ENCODE measurements around the gene JPH2.
"Not testable (repeated sequence)": the region's sequence is repeated elsewhere in the genome, so short reads cannot be mapped to it uniquely, and the experiment has no call there.

The JPH2 gene

DNA sequence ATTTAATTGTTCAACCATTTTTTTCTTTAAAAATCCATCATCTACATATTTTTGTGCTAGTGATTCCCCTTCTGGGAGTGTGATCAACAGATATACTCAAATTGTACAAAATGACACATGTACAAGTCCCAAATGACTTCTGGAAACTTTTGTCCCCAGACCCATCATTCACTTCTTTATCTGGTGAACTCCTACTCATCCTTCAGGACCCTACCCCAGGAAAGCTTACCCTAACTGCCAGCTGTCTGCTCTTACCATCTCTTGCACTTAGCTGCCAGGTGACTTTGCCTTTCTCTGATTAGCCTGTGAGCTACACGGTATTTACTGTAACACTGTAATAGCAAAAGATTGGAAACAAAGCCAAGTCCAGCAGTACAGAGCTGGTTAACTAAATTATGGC is 55.3 kb downstream of the JPH2 start:
- Histone ChIP-seq H3K4me2 (ENCODE audit: low read depth, low read length) (no peak overlapping the region), H3K9ac (ENCODE audit: low read length) (no peak overlapping the region), H3F3A (ENCODE audit: insufficient read depth, low read length) (no peaks in the 10 kb centered on the region), H3K27me3 (replicated peaks; ENCODE audit: insufficient read depth, low read length) (no peaks in the 10 kb centered on the region), H3K9me3 (replicated peaks; ENCODE audit: insufficient read depth, low read length) (no peaks in the 10 kb centered on the region), H3K4me1 (ENCODE audit: low read length) (no peaks in the 10 kb centered on the region), H3K27ac (ENCODE audit: low read length) (no peak overlapping the region), H3K4me3 (ENCODE audit: low read length) (no peak overlapping the region), H3K9me2 (replicated peaks; ENCODE audit: insufficient read depth, low read length) (no peaks in the 10 kb centered on the region), H3K36me3 (replicated peaks; ENCODE audit: insufficient read depth, low read length) (no peaks in the 10 kb centered on the region), H2AFZ (ENCODE audit: low read length) (no peak overlapping the region), H4K20me1 (ENCODE audit: insufficient read depth, low read length) (no peaks in the 10 kb centered on the region), H3K79me2 (ENCODE audit: low read length) (no peaks in the 10 kb centered on the region)
- DNase-seq, result no peak
- no peak for TF ChIP-seq EZH2phosphoT487 (IDR thresholded peaks at IDR 0.05; ENCODE audit: low read length)
- TF ChIP-seq, protein P1, sequence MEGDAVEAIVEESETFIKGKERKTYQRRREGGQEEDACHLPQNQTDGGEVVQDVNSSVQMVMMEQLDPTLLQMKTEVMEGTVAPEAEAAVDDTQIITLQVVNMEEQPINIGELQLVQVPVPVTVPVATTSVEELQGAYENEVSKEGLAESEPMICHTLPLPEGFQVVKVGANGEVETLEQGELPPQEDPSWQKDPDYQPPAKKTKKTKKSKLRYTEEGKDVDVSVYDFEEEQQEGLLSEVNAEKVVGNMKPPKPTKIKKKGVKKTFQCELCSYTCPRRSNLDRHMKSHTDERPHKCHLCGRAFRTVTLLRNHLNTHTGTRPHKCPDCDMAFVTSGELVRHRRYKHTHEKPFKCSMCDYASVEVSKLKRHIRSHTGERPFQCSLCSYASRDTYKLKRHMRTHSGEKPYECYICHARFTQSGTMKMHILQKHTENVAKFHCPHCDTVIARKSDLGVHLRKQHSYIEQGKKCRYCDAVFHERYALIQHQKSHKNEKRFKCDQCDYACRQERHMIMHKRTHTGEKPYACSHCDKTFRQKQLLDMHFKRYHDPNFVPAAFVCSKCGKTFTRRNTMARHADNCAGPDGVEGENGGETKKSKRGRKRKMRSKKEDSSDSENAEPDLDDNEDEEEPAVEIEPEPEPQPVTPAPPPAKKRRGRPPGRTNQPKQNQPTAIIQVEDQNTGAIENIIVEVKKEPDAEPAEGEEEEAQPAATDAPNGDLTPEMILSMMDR (IDR thresholded peaks at IDR 0.05; ENCODE audit: low read length), result no peak
- no peak for TF ChIP-seq EZH2 (optimal IDR thresholded peaks at IDR 0.05; ENCODE audit: low read depth, low read length)

DNA sequence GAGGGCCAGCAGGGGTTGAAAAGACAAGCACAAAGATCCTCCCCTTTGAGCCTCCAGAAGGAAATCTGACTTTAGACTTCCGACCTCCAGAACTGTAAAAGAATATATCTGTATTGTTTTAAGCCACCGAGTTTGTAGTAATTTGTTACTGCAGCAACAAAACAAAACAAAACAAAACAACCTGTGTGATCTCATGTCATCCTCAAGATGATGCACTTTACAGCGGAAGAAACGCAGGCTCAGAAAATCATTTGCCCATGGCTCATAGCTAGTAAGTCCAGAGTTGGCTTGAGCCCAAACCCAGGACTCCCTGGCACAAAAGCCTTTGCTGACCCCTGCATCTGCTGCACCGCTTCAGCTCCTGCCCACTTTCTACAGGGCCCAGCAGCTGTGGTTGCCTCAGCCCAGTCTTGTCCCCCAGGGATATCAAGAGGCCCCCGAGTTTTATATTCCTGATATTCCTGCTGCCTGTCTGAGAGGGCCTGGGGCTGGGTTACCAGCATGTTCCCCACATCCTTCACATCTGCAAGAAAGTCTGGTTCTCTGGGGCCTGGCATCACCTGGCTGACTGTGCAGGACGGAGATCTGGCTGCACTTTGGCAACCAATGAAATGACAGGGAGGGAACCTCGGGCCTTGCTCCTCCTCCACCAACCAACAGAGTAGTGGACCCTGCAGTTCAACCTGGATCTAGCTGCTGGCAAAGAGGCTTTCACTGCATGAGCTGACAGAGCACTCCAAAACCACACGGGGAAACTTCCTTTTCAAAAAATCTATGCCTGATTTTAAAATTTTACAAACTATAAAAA is 56.9 kb downstream of the JPH2 start:
- no peaks in the 10 kb centered on the region for H3K27me3 ChIP-seq (replicated peaks; ENCODE audit: insufficient read depth, low read length)
- no peaks in the 10 kb centered on the region for H3F3A ChIP-seq (ENCODE audit: insufficient read depth, low read length)
- no peaks in the 10 kb centered on the region for H3K36me3 ChIP-seq (replicated peaks; ENCODE audit: insufficient read depth, low read length)
- H3K9me3 ChIP-seq (replicated peaks; ENCODE audit: insufficient read depth, low read length), result no peaks in the 10 kb centered on the region
- H3K9ac ChIP-seq (ENCODE audit: low read length), result no peak overlapping the region
- no peak overlapping the region for H3K4me2 ChIP-seq (ENCODE audit: low read depth, low read length)
- DNase-seq, result no peak
- no peak overlapping the region for H2AFZ ChIP-seq (ENCODE audit: low read length)
- no peaks in the 10 kb centered on the region for H3K4me1 ChIP-seq (ENCODE audit: low read length)
- no peaks in the 10 kb centered on the region for H3K9me2 ChIP-seq (replicated peaks; ENCODE audit: insufficient read depth, low read length)
- TF ChIP-seq EZH2 (optimal IDR thresholded peaks at IDR 0.05; ENCODE audit: low read depth, low read length) (no peak), EZH2phosphoT487 (IDR thresholded peaks at IDR 0.05; ENCODE audit: low read length) (no peak)
- TF ChIP-seq, protein P1 (IDR thresholded peaks at IDR 0.05; ENCODE audit: low read length), result no peak
- no peak overlapping the region for H3K27ac ChIP-seq (ENCODE audit: low read length)
- no peak overlapping the region for H3K4me3 ChIP-seq (ENCODE audit: low read length)
- no peaks in the 10 kb centered on the region for H3K79me2 ChIP-seq (ENCODE audit: low read length)
- no peaks in the 10 kb centered on the region for H4K20me1 ChIP-seq (ENCODE audit: insufficient read depth, low read length)

- not testable (repeated sequence) for H3K4me1 ChIP-seq (ENCODE audit: low read length); H3K9me3 ChIP-seq (replicated peaks; ENCODE audit: insufficient read depth, low read length); H3K36me3 ChIP-seq (replicated peaks; ENCODE audit: insufficient read depth, low read length); H3K9me2 ChIP-seq (replicated peaks; ENCODE audit: insufficient read depth, low read length); H3K4me2 ChIP-seq (ENCODE audit: low read depth, low read length); H4K20me1 ChIP-seq (ENCODE audit: insufficient read depth, low read length); H3K79me2 ChIP-seq (ENCODE audit: low read length); DNase-seq; H3K9ac ChIP-seq (ENCODE audit: low read length); H3K27ac ChIP-seq (ENCODE audit: low read length); H3K4me3 ChIP-seq (ENCODE audit: low read length); H2AFZ ChIP-seq (ENCODE audit: low read length); H3F3A ChIP-seq (ENCODE audit: insufficient read depth, low read length); H3K27me3 ChIP-seq (replicated peaks; ENCODE audit: insufficient read depth, low read length)
Observed at GRCh38 chr20:44129300-44129699, 57.7 kb downstream of the JPH2 start.

DNA sequence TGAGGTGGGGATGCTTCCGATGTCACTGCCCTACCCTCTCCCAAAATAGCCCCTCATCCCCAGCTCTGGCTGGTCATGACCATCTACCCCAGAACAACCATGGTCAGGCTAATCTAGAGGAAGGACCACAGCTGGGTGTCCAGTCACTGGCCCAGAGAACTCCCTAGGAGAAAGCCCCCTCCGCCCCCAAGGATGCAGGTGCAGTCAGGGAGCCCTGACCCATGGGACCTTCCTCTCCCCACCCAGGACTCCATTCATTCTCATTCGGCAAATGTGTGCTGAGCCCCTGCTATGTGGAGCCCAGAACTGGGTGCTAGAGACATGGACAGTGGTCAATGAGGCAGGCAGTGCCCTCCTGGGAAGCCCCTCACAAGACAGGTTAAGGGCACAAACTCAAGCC is 60.5 kb downstream of the JPH2 start:
- Histone ChIP-seq H3K4me3 (ENCODE audit: low read length) (no peak overlapping the region), H3K9ac (ENCODE audit: low read length) (no peak overlapping the region), H3K9me2 (replicated peaks; ENCODE audit: insufficient read depth, low read length) (no peaks in the 10 kb centered on the region), H3K36me3 (replicated peaks; ENCODE audit: insufficient read depth, low read length) (no peaks in the 10 kb centered on the region), H3K27ac (ENCODE audit: low read length) (no peak overlapping the region), H3F3A (ENCODE audit: insufficient read depth, low read length) (no peaks in the 10 kb centered on the region), H3K79me2 (ENCODE audit: low read length) (no peaks in the 10 kb centered on the region), H3K4me1 (ENCODE audit: low read length) (no peaks in the 10 kb centered on the region), H4K20me1 (ENCODE audit: insufficient read depth, low read length) (no peaks in the 10 kb centered on the region), H3K27me3 (replicated peaks; ENCODE audit: insufficient read depth, low read length) (no peaks in the 10 kb centered on the region), H3K9me3 (replicated peaks; ENCODE audit: insufficient read depth, low read length) (no peaks in the 10 kb centered on the region), H3K4me2 (ENCODE audit: low read depth, low read length) (no peak overlapping the region), H2AFZ (ENCODE audit: low read length) (no peak overlapping the region)
- DNase-seq, result no peak
- TF ChIP-seq EZH2 (optimal IDR thresholded peaks at IDR 0.05; ENCODE audit: low read depth, low read length), result no peak
- TF ChIP-seq, protein P1 (IDR thresholded peaks at IDR 0.05; ENCODE audit: low read length), result no peak
- TF ChIP-seq EZH2phosphoT487 (IDR thresholded peaks at IDR 0.05; ENCODE audit: low read length), result no peak
